Measurements from ENCODE around the gene EFCC1.
"Not testable (repeated sequence)": the region's sequence is repeated elsewhere in the genome, so short reads cannot be mapped to it uniquely, and the experiment has no call there.

Gene EFCC1

GRCh38 chr3:129078510-129078909, 77.4 kb downstream of the EFCC1 start:
- TF ChIP-seq CTCF (IDR thresholded peaks at IDR 0.05; ENCODE audit: borderline replicate concordance, insufficient read depth, low read depth, low read length) = no peak
- H3K4me3 ChIP-seq (ENCODE audit: low read depth, low read length) = no peak overlapping the region

- H3K4me3 ChIP-seq (ENCODE audit: low read depth, low read length) = no peak overlapping the region
- no peak for TF ChIP-seq CTCF (IDR thresholded peaks at IDR 0.05; ENCODE audit: borderline replicate concordance, insufficient read depth, low read depth, low read length)
Measured at GRCh38 chr3:129081503-129081902, 80.4 kb downstream of the EFCC1 start.

- no peak overlapping the region for H3K4me3 ChIP-seq (ENCODE audit: low read depth, low read length)
- TF ChIP-seq CTCF (IDR thresholded peaks at IDR 0.05; ENCODE audit: borderline replicate concordance, insufficient read depth, low read depth, low read length) = no peak
Measured at GRCh38 chr3:129082026-129082425, 80.9 kb downstream of the EFCC1 start.

- no peak overlapping the region for H3K4me3 ChIP-seq (ENCODE audit: low read depth, low read length)
- TF ChIP-seq CTCF (IDR thresholded peaks at IDR 0.05; ENCODE audit: borderline replicate concordance, insufficient read depth, low read depth, low read length) = no peak
Measured at GRCh38 chr3:129084501-129084900, 83.4 kb downstream of the EFCC1 start.

GRCh38 chr3:129085165-129085715, 84.1 kb downstream of the EFCC1 start:
- H3K4me3 ChIP-seq (ENCODE audit: low read depth, low read length) = no peak overlapping the region
- no peak for TF ChIP-seq CTCF (IDR thresholded peaks at IDR 0.05; ENCODE audit: borderline replicate concordance, insufficient read depth, low read depth, low read length)

GRCh38 chr3:129085818-129086217, 84.7 kb downstream of the EFCC1 start:
- TF ChIP-seq CTCF (IDR thresholded peaks at IDR 0.05; ENCODE audit: borderline replicate concordance, insufficient read depth, low read depth, low read length) = no peak

GRCh38 chr3:129087138-129087702, 86.1 kb downstream of the EFCC1 start:
- TF ChIP-seq CTCF (IDR thresholded peaks at IDR 0.05; ENCODE audit: borderline replicate concordance, insufficient read depth, low read depth, low read length) = no peak
- H3K4me3 ChIP-seq (ENCODE audit: low read depth, low read length) = no peak overlapping the region

More at GRCh38 chr3:129085818-129086217, 84.7 kb downstream of the EFCC1 start:
- H3K4me3 ChIP-seq (ENCODE audit: low read depth, low read length) = no peak overlapping the region

GRCh38 chr3:129087904-129088303, 86.8 kb downstream of the EFCC1 start:
- not testable (repeated sequence) for H3K4me3 ChIP-seq (ENCODE audit: low read depth, low read length)

GRCh38 chr3:129088312-129088711, 87.2 kb downstream of the EFCC1 start:
- H3K4me3 ChIP-seq (ENCODE audit: low read depth, low read length) = not testable (repeated sequence)
